ENCODE measurements around the gene CFAP410. TPM values are rescaled to one million over a fixed set of nuclear protein-coding genes. Genes with fewer than 3 reads are reported as not detected.
A peak's percentile ranks its signal among the peaks of the same experiment; 100 is the strongest.

CFAP410 gene
- total RNA-seq, 2 experiments from 2014 or later = 15.1 to 20.6 TPM

GRCh38 chr21:44356160-44356559, 17.0 kb upstream of the CFAP410 start:
- ChIA-PET CTCF (ENCODE audit: unreplicated experiment) (no interaction called here), POLR2A (no interaction called here)
- no peaks in the 10 kb centered on the region for H3K79me2 ChIP-seq (ENCODE audit: insufficient read depth, low read depth, low read length)

GRCh38 chr21:44354775-44355771, 15.9 kb upstream of the CFAP410 start:
- no peaks in the 10 kb centered on the region for H3K79me2 ChIP-seq (ENCODE audit: insufficient read depth, low read depth, low read length)
- peaks cover 37% of the 10 kb centered on the region for H3K4me1 ChIP-seq (ENCODE audit: insufficient read depth, low read length, poor library complexity, severe bottlenecking)
- peak overlapping the region; percentile 51 for H3K4me2 ChIP-seq (ENCODE audit: low read length)
- TF ChIP-seq EZH2phosphoT487 (IDR thresholded peaks at IDR 0.05; ENCODE audit: borderline replicate concordance, low read depth, low read length) (no peak), CTCF (conservative IDR thresholded peaks at IDR 0.05; ENCODE audit: low read length) (no peak)
- H2AFZ ChIP-seq (ENCODE audit: low read length) = peak overlapping the region; percentile 71
- H3K9me2 ChIP-seq (ENCODE audit: insufficient read depth, low read length) = no peaks in the 10 kb centered on the region
- H4K20me1 ChIP-seq (ENCODE audit: insufficient read depth, low read length) = no peaks in the 10 kb centered on the region
- intact Hi-C loops (cut with micrococcal nuclease; ENCODE audit: unreplicated experiment) = loop anchor here (1.0 kb wide), 1 partner anchor 16 kb away; the partner anchor contains the start of gene CFAP410
- CTCF ChIA-PET (ENCODE audit: unreplicated experiment) = interaction anchor here (0.5 to 0.6 kb wide), 2 partner anchors 11 to 408 kb away, joined by 3 to 4 read pairs; no protein-coding TSS in a partner anchor
- H3K4me3 ChIP-seq (ENCODE audit: low read depth, low read length, poor library complexity, severe bottlenecking) = peak overlapping the region; percentile 6
- H3K9me3 ChIP-seq (ENCODE audit: low read length) = no peaks in the 10 kb centered on the region
- DNase-seq (ENCODE audit: low spot score) = peak; percentile 84
- POLR2A ChIA-PET = interaction anchor here (0.6 to 0.9 kb wide), 6 partner anchors 11 to 511 kb away, joined by 3 to 4 read pairs (median 3); partner anchors contain the start of gene CFAP410
- no peaks in the 10 kb centered on the region for H3K36me3 ChIP-seq (ENCODE audit: insufficient read depth, low read length)
- peak overlapping the region; percentile 35 for H3K27ac ChIP-seq (ENCODE audit: low read depth, low read length, poor library complexity, severe bottlenecking)
- no TSS peak for BruUV-seq (replicated peaks)

More at GRCh38 chr21:44356160-44356559, 17.0 kb upstream of the CFAP410 start:
- H3K9me2 ChIP-seq (ENCODE audit: insufficient read depth, low read length) = no peaks in the 10 kb centered on the region
- H3K4me1 ChIP-seq (ENCODE audit: insufficient read depth, low read length, poor library complexity, severe bottlenecking) = peaks cover 39% of the 10 kb centered on the region
- H2AFZ ChIP-seq (ENCODE audit: low read length) = no peak overlapping the region
- no peak overlapping the region for H3K4me2 ChIP-seq (ENCODE audit: low read length)
- H4K20me1 ChIP-seq (ENCODE audit: insufficient read depth, low read length) = no peaks in the 10 kb centered on the region
- no peak overlapping the region for H3K4me3 ChIP-seq (ENCODE audit: low read depth, low read length, poor library complexity, severe bottlenecking)
- no peak overlapping the region for H3K27ac ChIP-seq (ENCODE audit: low read depth, low read length, poor library complexity, severe bottlenecking)
- TF ChIP-seq CTCF (conservative IDR thresholded peaks at IDR 0.05; ENCODE audit: low read length) (no peak), EZH2phosphoT487 (IDR thresholded peaks at IDR 0.05; ENCODE audit: borderline replicate concordance, low read depth, low read length) (no peak)
- BruUV-seq (replicated peaks) = no TSS peak
- intact Hi-C loops (cut with micrococcal nuclease; ENCODE audit: unreplicated experiment) = no loop called here
- DNase-seq (ENCODE audit: low spot score) = no peak
- H3K36me3 ChIP-seq (ENCODE audit: insufficient read depth, low read length) = no peaks in the 10 kb centered on the region
- no peaks in the 10 kb centered on the region for H3K9me3 ChIP-seq (ENCODE audit: low read length)

Measured in OCI-LY7 (cell line).